Stomach (tissue), 4 donors: ENCODE data around the gene SMAD6.
A peak's percentile ranks its signal among the peaks of the same experiment; 100 is the strongest.

Experiments used
- POLR2A ChIP-seq, 4 donors: fragments of 450-650 bp; IDR thresholded peaks; one replicate each; pipeline ENCODE4 v1.6.1; 2016; ENCODE audit warnings: antibody characterized with exemption in 4 of 4, control low read depth in 2 of 4, mild to moderate bottlenecking in 1 of 4, moderate library complexity in 1 of 4
- POLR2AphosphoS5 ChIP-seq, 3 donors: sonication (generic); formaldehyde crosslinking; IDR thresholded peaks; one replicate each; pipeline ENCODE4 v1.6.1; 2016; ENCODE audit warnings: antibody characterized with exemption in 3 of 3
- TF ChIP-seq, protein P1 (sequence below), 7 experiments: fragments of 450-650 bp in 4 of 7; fragments of 200-600 bp in 3 of 7; sonication (generic) in 3 of 7; IDR thresholded peaks; one replicate each; pipeline ENCODE4 v1.5.1; 2016 to 2019; ENCODE audit warnings: antibody characterized with exemption in 7 of 7, control low read depth in 2 of 7, mild to moderate bottlenecking in 1 of 7

DNA sequence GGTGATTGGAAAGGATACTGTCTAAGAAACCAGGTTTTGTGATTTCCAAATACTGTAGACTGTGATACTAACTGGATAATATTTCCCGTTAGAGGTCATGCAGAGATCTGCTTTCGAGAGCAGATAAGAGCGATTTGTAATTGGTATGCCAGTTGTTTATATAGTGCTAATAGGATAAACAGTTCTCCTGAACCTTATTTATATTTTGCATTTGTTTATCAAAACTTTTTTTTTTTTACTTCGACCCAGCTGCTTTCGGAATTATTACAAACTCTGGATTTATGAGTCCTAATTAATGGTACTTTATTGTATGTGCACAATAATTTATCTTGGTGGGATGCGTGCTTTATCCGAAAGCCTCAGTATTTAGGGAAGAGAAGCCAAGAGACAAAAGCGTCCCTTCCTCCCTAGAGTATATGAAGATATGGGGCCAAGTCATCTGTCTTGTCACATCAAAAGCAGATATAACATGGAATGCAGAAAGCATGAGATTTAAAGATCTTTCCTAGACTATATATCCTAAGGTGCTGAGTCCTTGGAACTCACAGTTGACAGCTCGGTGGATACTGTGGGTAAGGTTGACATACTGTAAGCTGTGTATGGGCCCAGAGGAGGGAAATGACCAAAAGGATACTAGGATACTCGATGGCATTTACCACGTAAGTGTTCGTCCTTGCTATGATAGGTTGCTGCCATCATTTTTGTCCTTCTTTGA is 62.2 kb downstream of the SMAD6 start:
- TF ChIP-seq, protein P1, sequence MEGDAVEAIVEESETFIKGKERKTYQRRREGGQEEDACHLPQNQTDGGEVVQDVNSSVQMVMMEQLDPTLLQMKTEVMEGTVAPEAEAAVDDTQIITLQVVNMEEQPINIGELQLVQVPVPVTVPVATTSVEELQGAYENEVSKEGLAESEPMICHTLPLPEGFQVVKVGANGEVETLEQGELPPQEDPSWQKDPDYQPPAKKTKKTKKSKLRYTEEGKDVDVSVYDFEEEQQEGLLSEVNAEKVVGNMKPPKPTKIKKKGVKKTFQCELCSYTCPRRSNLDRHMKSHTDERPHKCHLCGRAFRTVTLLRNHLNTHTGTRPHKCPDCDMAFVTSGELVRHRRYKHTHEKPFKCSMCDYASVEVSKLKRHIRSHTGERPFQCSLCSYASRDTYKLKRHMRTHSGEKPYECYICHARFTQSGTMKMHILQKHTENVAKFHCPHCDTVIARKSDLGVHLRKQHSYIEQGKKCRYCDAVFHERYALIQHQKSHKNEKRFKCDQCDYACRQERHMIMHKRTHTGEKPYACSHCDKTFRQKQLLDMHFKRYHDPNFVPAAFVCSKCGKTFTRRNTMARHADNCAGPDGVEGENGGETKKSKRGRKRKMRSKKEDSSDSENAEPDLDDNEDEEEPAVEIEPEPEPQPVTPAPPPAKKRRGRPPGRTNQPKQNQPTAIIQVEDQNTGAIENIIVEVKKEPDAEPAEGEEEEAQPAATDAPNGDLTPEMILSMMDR (IDR thresholded peaks at IDR 0.05) = no peak
- TF ChIP-seq POLR2A (IDR thresholded peaks at IDR 0.05) (no peak), POLR2AphosphoS5 (IDR thresholded peaks at IDR 0.05) (peak in 1 of 3 donors; percentile 3)
